K562 (cell line): Measurements from ENCODE around the gene IFRD1. TPM values are rescaled to one million over a fixed set of nuclear protein-coding genes. Genes with fewer than 3 reads are reported as not detected.

Source experiments
- ATAC-seq: fragments of 200-7000 bp; cut with Tn5 transposase; 3 replicates; pipeline ENCODE4 v1.9.1; 2020; ENCODE audit warnings: moderate library complexity
- BruUV-seq: library from RNA; stranded (reverse); fragments of 400-500 nt; replicated peaks from 2 replicates; lab custom pipeline; 2021; lab: Mats Ljungman, UMichigan
- CTCF ChIA-PET: fragments of 300-600 bp; formaldehyde crosslinking; extraction: SDS; loops from one replicate; lab custom pipeline; 2021; ENCODE audit warnings: low intra/inter-chr PET ratio; lab: Yijun Ruan, JAX
- POLR2A ChIA-PET: fragments of 300-600, 350-650 bp; sonication (Branson Sonifier 250); formaldehyde crosslinking; extraction: SDS; loops from one replicate; lab custom pipeline; 2021; ENCODE audit warnings: antibody characterized with exemption, inconsistent platforms; lab: Yijun Ruan, JAX
- DNase-seq, 4 experiments: peaks; one replicate each; pipeline versions ENCODE4 v3.0.0 to v3.0.0-alpha.2; 2011 to 2018; ENCODE audit warnings: low spot score in 3 of 4, mixed read lengths in 3 of 4; ENCODE audit errors: extremely low read depth in 1 of 4
- FAIRE-seq: peaks from 2 replicates; lab custom pipeline; 2011; peaks lifted over from hg19 to GRCh38; lab: Jason Lieb, UNC
- H2AFZ ChIP-seq: 2 replicates; pipeline ENCODE4 v1.6.0; 2011; ENCODE audit warnings: low read depth, low read length, control low read depth, inconsistent platforms
- H3K27ac ChIP-seq: fragments of 200-600 bp; 3 replicates; pipeline ENCODE4 v1.8.0; 2011; ENCODE audit warnings: low read depth, mild to moderate bottlenecking, control low read depth, inconsistent platforms, low read length, moderate library complexity, mixed read lengths; ENCODE audit errors: extremely low read depth
- H3K27me3 ChIP-seq, 2 experiments: fragments of 300-600 bp in 1 of 2; 2 replicates in 1 of 2; 3 replicates in 1 of 2; pipeline versions ENCODE4 v1.6.0 to v1.8.0; 2011; ENCODE audit warnings: inconsistent platforms in 2 of 2, low read length in 2 of 2, mild to moderate bottlenecking in 1 of 2, mixed read lengths in 1 of 2, moderate library complexity in 1 of 2; ENCODE audit not compliant: control insufficient read depth in 2 of 2, insufficient read depth in 2 of 2
- H3K36me3 ChIP-seq: fragments of 300-600 bp; 3 replicates; pipeline ENCODE4 v1.8.0; 2011; ENCODE audit warnings: mild to moderate bottlenecking, low read length, inconsistent platforms; ENCODE audit not compliant: control insufficient read depth, insufficient read depth
- H3K4me1 ChIP-seq, 2 experiments: fragments of 200-600 bp in 1 of 2; replicated peaks in 1 of 2; 2 replicates in 1 of 2; 3 replicates in 1 of 2; pipeline versions ENCODE4 v1.5.1 to v1.8.0; 2011; ENCODE audit warnings: inconsistent platforms in 2 of 2, low read length in 2 of 2, mild to moderate bottlenecking in 1 of 2, mixed read lengths in 1 of 2, moderate library complexity in 1 of 2; ENCODE audit not compliant: control insufficient read depth in 2 of 2, insufficient read depth in 2 of 2
- H3K4me2 ChIP-seq: 2 replicates; pipeline ENCODE4 v1.6.1; 2011; ENCODE audit warnings: low read length, control low read depth, inconsistent platforms, mixed read lengths; ENCODE audit not compliant: insufficient read depth
- H3K4me3 ChIP-seq: fragments of 200-600 bp; sonication (generic), shearing (Covaris generic); 2 replicates; pipeline ENCODE4 v1.5.1; 2016; ENCODE audit warnings: control low read depth, inconsistent platforms
- H3K79me2 ChIP-seq: fragments of 200-600 bp; 3 replicates; pipeline ENCODE4 v1.8.0; 2011; ENCODE audit warnings: low read length, inconsistent platforms; ENCODE audit not compliant: control insufficient read depth, insufficient read depth
- H3K9ac ChIP-seq, 2 experiments: 2 replicates each; pipeline versions ENCODE4 v1.6.0 to v1.6.1; 2011; ENCODE audit warnings: low read depth in 2 of 2, low read length in 2 of 2, control low read depth in 1 of 2, inconsistent platforms in 1 of 2, mild to moderate bottlenecking in 1 of 2, mixed read lengths in 1 of 2; ENCODE audit not compliant: insufficient read depth in 1 of 2
- H3K9me1 ChIP-seq: one replicate; pipeline ENCODE4 v1.6.0; 2011; ENCODE audit warnings: inconsistent platforms, mild to moderate bottlenecking, low read length, moderate library complexity; ENCODE audit not compliant: control insufficient read depth, insufficient read depth
- H3K9me3 ChIP-seq: replicated peaks from 2 replicates; pipeline ENCODE4 v1.5.1; 2011; ENCODE audit warnings: low read depth, low read length, inconsistent platforms; ENCODE audit not compliant: control insufficient read depth, insufficient read depth
- H4K20me1 ChIP-seq: replicated peaks from 2 replicates; pipeline ENCODE4 v1.6.1; 2011; ENCODE audit warnings: low read length, inconsistent platforms, mixed read lengths; ENCODE audit not compliant: control insufficient read depth, insufficient read depth
- CBX5 ChIP-seq: IDR thresholded peaks from 2 replicates; pipeline ENCODE4 v1.6.1; 2014; ENCODE audit warnings: low read depth, borderline replicate concordance
- IFI16 ChIP-seq: fragments of 250-450 bp; sonication (Bioruptor Pico); IDR thresholded peaks from 2 replicates; pipeline ENCODE4 v2.1.2; 2022; ENCODE audit warnings: mild to moderate bottlenecking, inconsistent platforms
- RBBP5 ChIP-seq: fragments of 200-600 bp; sonication (generic); IDR thresholded peaks from 2 replicates; pipeline ENCODE4 v1.6.1; 2012; ENCODE audit warnings: borderline replicate concordance, mild to moderate bottlenecking, low read length, control low read depth, inconsistent platforms; ENCODE audit not compliant: insufficient read depth, poor library complexity, severe bottlenecking
- ZNF121 ChIP-seq: sonication (generic); formaldehyde crosslinking; conservative IDR thresholded peaks from 2 replicates; pipeline ENCODE4 v1.8.0; 2022; ENCODE audit warnings: missing genetic modification reagents
- WGBS: fragments of 100-300 bp; shearing (Covaris generic); methylation state at CpG from one replicate; pipeline ENCODE4 v1.1.6; 2016; ENCODE audit warnings: low coverage, mixed read lengths; ENCODE audit not compliant: insufficient coverage; ENCODE audit errors: missing lambda C conversion rate; 5-methylcytosine and 5-hydroxymethylcytosine counted together
- in situ Hi-C: fragments of 300-500 bp; cut with MboI; formaldehyde crosslinking; loops from 4 replicates; pipeline ENCODE4 v1.15.0; 2018; ENCODE audit warnings: inconsistent platforms, mixed read lengths
- intact Hi-C: fragments of 100-400 bp; cut with micrococcal nuclease; formaldehyde crosslinking; loops from 2 replicates; pipeline ENCODE4 v1.14.2; 2022
- polyA plus RNA-seq, 8 experiments: library from polyadenylated mRNA; depleted of rRNA in 4 of 8; stranded (reverse) in 5 of 8; unstranded in 3 of 8; fragments of >200 nt; fragmentation: Nextera tagmentation in 2 of 8; fragmentation: Illumina TruSeq in 1 of 8; extraction: Ambion mirVana in 2 of 8; extraction: Trizol in 1 of 8; gene quantifications; 2 replicates each; pipeline versions ENCODE4 v1.2.1 to v1.2.3, GENCODE V29; 2011 to 2014; ENCODE audit warnings: inconsistent platforms in 1 of 8, missing spikeins in 1 of 8
- total RNA-seq, 7 experiments: library from RNA; depleted of rRNA in 6 of 7; stranded (reverse); fragments of >200 nt in 6 of 7; fragmentation: Illumina TruSeq in 2 of 7; extraction: Trizol in 2 of 7; gene quantifications; 2 replicates each; pipeline versions ENCODE4 v1.2.1 to v1.2.3, GENCODE V29; 2011 to 2021; ENCODE audit warnings: low replicate concordance in 1 of 7

The IFRD1 gene
- total and polyA plus RNA-seq, 9 of the 15 experiments (the other 6 are each of a cell fraction or from before 2014, with no cell fraction given), result 27.6 to 81.8 (median 68.1) TPM

DNA sequence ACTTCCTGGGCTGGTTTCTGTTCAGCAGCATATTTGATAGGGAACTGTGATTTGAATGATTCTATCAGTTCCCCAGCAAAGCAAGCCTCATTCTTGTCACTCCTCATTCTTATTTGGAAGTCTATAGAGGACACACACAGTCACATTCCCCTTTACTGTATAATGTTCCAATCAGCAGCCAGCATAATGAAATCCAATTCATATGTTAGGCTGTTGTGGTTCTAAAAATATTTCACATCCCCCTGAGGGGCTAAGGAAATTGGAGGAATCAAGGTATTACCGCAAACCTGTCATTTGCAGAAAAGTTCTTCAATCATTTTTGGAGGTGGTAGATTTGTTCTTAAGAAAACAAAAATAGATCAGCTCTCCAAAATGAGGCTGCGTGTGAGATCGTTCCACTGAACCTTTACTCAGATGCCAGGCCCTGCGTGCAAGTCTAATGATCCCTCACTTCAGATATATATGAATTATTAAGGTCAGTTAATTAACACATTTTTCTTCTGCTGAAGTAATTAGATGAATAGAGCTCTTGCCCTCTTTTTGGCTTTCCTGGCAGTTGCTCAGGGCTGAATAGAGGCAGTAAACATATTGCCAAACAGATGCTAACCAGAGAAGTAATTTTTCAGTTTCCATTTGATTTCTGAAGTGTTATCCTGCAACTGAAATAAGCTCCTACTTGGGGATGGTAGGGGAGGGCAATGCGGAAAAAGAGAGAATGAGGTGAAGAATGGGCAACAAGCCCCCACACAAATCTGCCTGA lies 62.4 kb downstream of the IFRD1 start:
- H3K27me3 ChIP-seq, result peaks cover 41 to 57% of the 10 kb centered on the region in 2 experiments
- DNase-seq (no peak), ATAC-seq (no peak), FAIRE-seq (no peak)
- no peak overlapping the region for H3K9ac ChIP-seq
- intact Hi-C loops, result no loop called here
- no peaks in the 10 kb centered on the region for H3K9me3 ChIP-seq
- no peaks in the 10 kb centered on the region for H3K9me1 ChIP-seq
- no peak overlapping the region for H3K27ac ChIP-seq
- in situ Hi-C loops, result no loop called here
- CTCF ChIA-PET, result no interaction called here
- H2AFZ ChIP-seq, result no peak overlapping the region
- no TSS peak for BruUV-seq
- no peaks in the 10 kb centered on the region for H3K4me1 ChIP-seq
- no peak for TF ChIP-seq CBX5
- TF ChIP-seq ZNF121 (CRISPR knock-in tag), result no peak
- TF ChIP-seq RBBP5, result no peak
- TF ChIP-seq IFI16 (CRISPR knock-in tag), result no peak
- TF ChIP-seq, all 486 proteins: peak for 0
- Histone ChIP-seq H3K79me2 (no peaks in the 10 kb centered on the region), H3K4me2 (no peak overlapping the region), H3K36me3 (no peaks in the 10 kb centered on the region), H4K20me1 (0 out of 2 replicates have a peak, but pooled peaks cover 2% of the 10 kb centered on the region), H3K4me3 (no peak overlapping the region)
- WGBS, result 0% methylated on average over 5 of the region's 5 CpGs
- POLR2A ChIA-PET, result interaction anchor here (0.6 kb wide), 1 partner anchor 62 kb away, joined by 3 read pairs; no protein-coding TSS in a partner anchor
